K562 (cell line): ENCODE results near the gene CPS1. TPM values are rescaled to one million over a fixed set of nuclear protein-coding genes. Genes with fewer than 3 reads are reported as not detected.

Experiments
- ATAC-seq: fragments of 200-7000 bp; cut with Tn5 transposase; 3 replicates; pipeline ENCODE4 v1.9.1; 2020; ENCODE audit warnings: moderate library complexity
- BruUV-seq: library from RNA; stranded (reverse); fragments of 400-500 nt; replicated peaks from 2 replicates; lab custom pipeline; 2021; lab: Mats Ljungman, UMichigan
- CTCF ChIA-PET: fragments of 300-600 bp; formaldehyde crosslinking; extraction: SDS; loops from one replicate; lab custom pipeline; 2021; ENCODE audit warnings: low intra/inter-chr PET ratio; lab: Yijun Ruan, JAX
- POLR2A ChIA-PET: fragments of 300-600, 350-650 bp; sonication (Branson Sonifier 250); formaldehyde crosslinking; extraction: SDS; loops from one replicate; lab custom pipeline; 2021; ENCODE audit warnings: antibody characterized with exemption, inconsistent platforms; lab: Yijun Ruan, JAX
- DNase-seq, 4 experiments: peaks; one replicate each; pipeline versions ENCODE4 v3.0.0 to v3.0.0-alpha.2; 2011 to 2018; ENCODE audit warnings: low spot score in 3 of 4, mixed read lengths in 3 of 4; ENCODE audit errors: extremely low read depth in 1 of 4
- FAIRE-seq: peaks from 2 replicates; lab custom pipeline; 2011; peaks lifted over from hg19 to GRCh38; lab: Jason Lieb, UNC
- H2AFZ ChIP-seq: 2 replicates; pipeline ENCODE4 v1.6.0; 2011; ENCODE audit warnings: low read depth, low read length, control low read depth, inconsistent platforms
- H3K27ac ChIP-seq: fragments of 200-600 bp; 3 replicates; pipeline ENCODE4 v1.8.0; 2011; ENCODE audit warnings: low read depth, mild to moderate bottlenecking, control low read depth, inconsistent platforms, low read length, moderate library complexity, mixed read lengths; ENCODE audit errors: extremely low read depth
- H3K27me3 ChIP-seq, 2 experiments: fragments of 300-600 bp in 1 of 2; 2 replicates in 1 of 2; 3 replicates in 1 of 2; pipeline versions ENCODE4 v1.6.0 to v1.8.0; 2011; ENCODE audit warnings: inconsistent platforms in 2 of 2, low read length in 2 of 2, mild to moderate bottlenecking in 1 of 2, mixed read lengths in 1 of 2, moderate library complexity in 1 of 2; ENCODE audit not compliant: control insufficient read depth in 2 of 2, insufficient read depth in 2 of 2
- H3K36me3 ChIP-seq: fragments of 300-600 bp; 3 replicates; pipeline ENCODE4 v1.8.0; 2011; ENCODE audit warnings: mild to moderate bottlenecking, low read length, inconsistent platforms; ENCODE audit not compliant: control insufficient read depth, insufficient read depth
- H3K4me1 ChIP-seq, 2 experiments: fragments of 200-600 bp in 1 of 2; replicated peaks in 1 of 2; 2 replicates in 1 of 2; 3 replicates in 1 of 2; pipeline versions ENCODE4 v1.5.1 to v1.8.0; 2011; ENCODE audit warnings: inconsistent platforms in 2 of 2, low read length in 2 of 2, mild to moderate bottlenecking in 1 of 2, mixed read lengths in 1 of 2, moderate library complexity in 1 of 2; ENCODE audit not compliant: control insufficient read depth in 2 of 2, insufficient read depth in 2 of 2
- H3K4me2 ChIP-seq: 2 replicates; pipeline ENCODE4 v1.6.1; 2011; ENCODE audit warnings: low read length, control low read depth, inconsistent platforms, mixed read lengths; ENCODE audit not compliant: insufficient read depth
- H3K4me3 ChIP-seq: fragments of 200-600 bp; sonication (generic), shearing (Covaris generic); 2 replicates; pipeline ENCODE4 v1.5.1; 2016; ENCODE audit warnings: control low read depth, inconsistent platforms
- H3K79me2 ChIP-seq: fragments of 200-600 bp; 3 replicates; pipeline ENCODE4 v1.8.0; 2011; ENCODE audit warnings: low read length, inconsistent platforms; ENCODE audit not compliant: control insufficient read depth, insufficient read depth
- H3K9ac ChIP-seq, 2 experiments: 2 replicates each; pipeline versions ENCODE4 v1.6.0 to v1.6.1; 2011; ENCODE audit warnings: low read depth in 2 of 2, low read length in 2 of 2, control low read depth in 1 of 2, inconsistent platforms in 1 of 2, mild to moderate bottlenecking in 1 of 2, mixed read lengths in 1 of 2; ENCODE audit not compliant: insufficient read depth in 1 of 2
- H3K9me1 ChIP-seq: one replicate; pipeline ENCODE4 v1.6.0; 2011; ENCODE audit warnings: inconsistent platforms, mild to moderate bottlenecking, low read length, moderate library complexity; ENCODE audit not compliant: control insufficient read depth, insufficient read depth
- H3K9me3 ChIP-seq: replicated peaks from 2 replicates; pipeline ENCODE4 v1.5.1; 2011; ENCODE audit warnings: low read depth, low read length, inconsistent platforms; ENCODE audit not compliant: control insufficient read depth, insufficient read depth
- H4K20me1 ChIP-seq: replicated peaks from 2 replicates; pipeline ENCODE4 v1.6.1; 2011; ENCODE audit warnings: low read length, inconsistent platforms, mixed read lengths; ENCODE audit not compliant: control insufficient read depth, insufficient read depth
- SMARCC2 ChIP-seq: fragments of 450-650 bp; IDR thresholded peaks from 2 replicates; pipeline ENCODE4 v1.6.1; 2017; ENCODE audit warnings: antibody characterized with exemption, moderate library complexity, mild to moderate bottlenecking, low read depth
- TCF15 ChIP-seq: fragments of 250-450 bp; sonication (Bioruptor Pico); IDR thresholded peaks from 2 replicates; pipeline ENCODE4 v1.8.0; 2022; ENCODE audit warnings: moderate library complexity, mild to moderate bottlenecking, inconsistent platforms
- ZBTB11 ChIP-seq, 3 experiments: fragments of 200-800 bp in 1 of 3; fragments of 250-450 bp in 1 of 3; fragments of 450-650 bp in 1 of 3; sonication (Bioruptor Pico) in 1 of 3; sonication (Bioruptor generic) in 1 of 3; formaldehyde crosslinking in 1 of 3; IDR thresholded peaks; 2 replicates each; pipeline versions ENCODE4 v1.6.1 to v1.8.0; 2016 to 2022; ENCODE audit warnings: mild to moderate bottlenecking in 2 of 3, missing genetic modification characterization in 2 of 3, missing compliant biosample characterization in 1 of 3, moderate library complexity in 1 of 3
- ZEB2 ChIP-seq: fragments of 450-650 bp; IDR thresholded peaks from 2 replicates; pipeline ENCODE4 v1.6.1; 2016
- ZNF197 ChIP-seq: fragments of 200-800 bp; sonication (Bioruptor generic); IDR thresholded peaks from 2 replicates; pipeline ENCODE4 v1.6.1; 2016; ENCODE audit warnings: low read depth, missing genetic modification characterization, missing compliant biosample characterization
- ZNF707 ChIP-seq: fragments of 250-450 bp; sonication (Bioruptor Pico); conservative IDR thresholded peaks from 2 replicates; pipeline ENCODE4 v1.8.0; 2022; ENCODE audit warnings: inconsistent platforms, mild to moderate bottlenecking, moderate library complexity
- WGBS: fragments of 100-300 bp; shearing (Covaris generic); methylation state at CpG from one replicate; pipeline ENCODE4 v1.1.6; 2016; ENCODE audit warnings: low coverage, mixed read lengths; ENCODE audit not compliant: insufficient coverage; ENCODE audit errors: missing lambda C conversion rate; 5-methylcytosine and 5-hydroxymethylcytosine counted together
- in situ Hi-C: fragments of 300-500 bp; cut with MboI; formaldehyde crosslinking; loops from 4 replicates; pipeline ENCODE4 v1.15.0; 2018; ENCODE audit warnings: inconsistent platforms, mixed read lengths
- intact Hi-C: fragments of 100-400 bp; cut with micrococcal nuclease; formaldehyde crosslinking; loops from 2 replicates; pipeline ENCODE4 v1.14.2; 2022
- polyA plus RNA-seq, 8 experiments: library from polyadenylated mRNA; depleted of rRNA in 4 of 8; stranded (reverse) in 5 of 8; unstranded in 3 of 8; fragments of >200 nt; fragmentation: Nextera tagmentation in 2 of 8; fragmentation: Illumina TruSeq in 1 of 8; extraction: Ambion mirVana in 2 of 8; extraction: Trizol in 1 of 8; gene quantifications; 2 replicates each; pipeline versions ENCODE4 v1.2.1 to v1.2.3, GENCODE V29; 2011 to 2014; ENCODE audit warnings: inconsistent platforms in 1 of 8, missing spikeins in 1 of 8
- total RNA-seq, 7 experiments: library from RNA; depleted of rRNA in 6 of 7; stranded (reverse); fragments of >200 nt in 6 of 7; fragmentation: Illumina TruSeq in 2 of 7; extraction: Trizol in 2 of 7; gene quantifications; 2 replicates each; pipeline versions ENCODE4 v1.2.1 to v1.2.3, GENCODE V29; 2011 to 2021; ENCODE audit warnings: low replicate concordance in 1 of 7
- TF ChIP-seq, protein P1 (sequence below), 3 experiments: fragments of 200-800 bp in 1 of 3; sonication (Bioruptor generic) in 1 of 3; sonication (generic) in 1 of 3; formaldehyde crosslinking in 1 of 3; IDR thresholded peaks; 2 replicates each; pipeline versions ENCODE4 v1.6.1 to v1.8.0; 2016 to 2022; ENCODE audit warnings: mild to moderate bottlenecking in 2 of 3, missing compliant biosample characterization in 2 of 3, missing genetic modification characterization in 2 of 3, missing genetic modification reagents in 1 of 3

The CPS1 gene
- total and polyA plus RNA-seq, 9 of the 15 experiments (the other 6 are each of a cell fraction or from before 2014, with no cell fraction given), result 2.4 to 13.5 (median 6.0) TPM

- no peak overlapping the region for H2AFZ ChIP-seq
Measured at GRCh38 chr2:210606001-210606400, 49.6 kb downstream of the CPS1 start.

More at GRCh38 chr2:210606001-210606400, 49.6 kb downstream of the CPS1 start:
- FAIRE-seq (no peak), DNase-seq (no peak), ATAC-seq (no peak)
- no peak overlapping the region for H3K4me3 ChIP-seq
- H4K20me1 ChIP-seq, result no peaks in the 10 kb centered on the region
- H3K27ac ChIP-seq, result no peak overlapping the region
- intact Hi-C loops (no loop called here), in situ Hi-C loops (no loop called here)
- H3K4me1 ChIP-seq, result no peaks in the 10 kb centered on the region
- no peak overlapping the region for H3K9ac ChIP-seq
- no peaks in the 10 kb centered on the region for H3K9me1 ChIP-seq
- TF ChIP-seq TCF15 (no peak), ZNF707 (no peak), SMARCC2 (no peak), ZEB2 (no peak), ZNF197 (CRISPR knock-in tag) (no peak), ZBTB11 (CRISPR knock-in tag; IDR thresholded peaks at IDR 0.05) (no peak)
- TF ChIP-seq, protein P1, sequence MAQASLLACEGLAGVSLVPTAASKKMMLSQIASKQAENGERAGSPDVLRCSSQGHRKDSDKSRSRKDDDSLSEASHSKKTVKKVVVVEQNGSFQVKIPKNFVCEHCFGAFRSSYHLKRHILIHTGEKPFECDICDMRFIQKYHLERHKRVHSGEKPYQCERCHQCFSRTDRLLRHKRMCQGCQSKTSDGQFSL (CRISPR knock-in tag; IDR thresholded peaks at IDR 0.05), result no peak
- TF ChIP-seq, protein P1 (tag; IDR thresholded peaks at IDR 0.05), result no peak
- H3K4me2 ChIP-seq, result no peak overlapping the region
- 0% methylated on average over 2 of the region's 2 CpGs for WGBS
- H3K9me3 ChIP-seq, result no peaks in the 10 kb centered on the region
- no peaks in the 10 kb centered on the region for H3K27me3 ChIP-seq
- CTCF ChIA-PET, result no interaction called here
- POLR2A ChIA-PET, result no interaction called here
- no peaks in the 10 kb centered on the region for H3K36me3 ChIP-seq
- H3K79me2 ChIP-seq, result no peaks in the 10 kb centered on the region
- BruUV-seq, result no TSS peak
